GM23248 (cell line): ENCODE data around the gene NCCRP1. TPM values are rescaled to one million over a fixed set of nuclear protein-coding genes. Genes with fewer than 3 reads are reported as not detected.

ENCODE experiments used
- DNase-seq: peaks from one replicate; pipeline ENCODE4 v3.0.0-alpha.2; 2015
- H2AFZ ChIP-seq: fragments of 200-600 bp; sonication (generic); 2 replicates; pipeline ENCODE4 v1.6.1; 2016; ENCODE audit warnings: antibody characterized with exemption
- H3F3A ChIP-seq: fragments of 200-600 bp; sonication (generic); 2 replicates; pipeline ENCODE4 v1.6.1; 2016; ENCODE audit warnings: mild to moderate bottlenecking, antibody characterized with exemption, mixed run types; ENCODE audit not compliant: insufficient read depth
- H3K27ac ChIP-seq: fragments of 200-600 bp; sonication (generic); 2 replicates; pipeline ENCODE4 v1.5.1; 2016; ENCODE audit warnings: mild to moderate bottlenecking
- H3K27me3 ChIP-seq: fragments of 200-600 bp; sonication (generic); replicated peaks from 2 replicates; pipeline ENCODE4 v1.6.1; 2016; ENCODE audit warnings: mild to moderate bottlenecking; ENCODE audit not compliant: insufficient read depth
- H3K36me3 ChIP-seq: fragments of 200-600 bp; sonication (generic); 2 replicates; pipeline ENCODE4 v1.6.1; 2016; ENCODE audit warnings: low read depth, mild to moderate bottlenecking
- H3K4me1 ChIP-seq: fragments of 200-600 bp; sonication (generic); 2 replicates; pipeline ENCODE4 v1.6.1; 2016; ENCODE audit warnings: mild to moderate bottlenecking; ENCODE audit not compliant: insufficient read depth
- H3K4me2 ChIP-seq: fragments of 200-600 bp; sonication (generic); one replicate; pipeline ENCODE4 v1.6.1; 2016; ENCODE audit warnings: mild to moderate bottlenecking; ENCODE audit not compliant: unreplicated experiment
- H3K4me3 ChIP-seq: fragments of 200-600 bp; sonication (generic); 2 replicates; pipeline ENCODE4 v1.5.1; 2016; ENCODE audit warnings: mild to moderate bottlenecking
- H3K79me2 ChIP-seq: fragments of 200-600 bp; sonication (generic); 2 replicates; pipeline ENCODE4 v1.6.1; 2016; ENCODE audit warnings: mild to moderate bottlenecking; ENCODE audit not compliant: insufficient read depth
- H3K9ac ChIP-seq: fragments of 200-600 bp; sonication (generic); 2 replicates; pipeline ENCODE4 v1.6.1; 2016; ENCODE audit warnings: mild to moderate bottlenecking
- H3K9me2 ChIP-seq: fragments of 200-600 bp; sonication (generic); 2 replicates; pipeline ENCODE4 v1.6.1; 2016; ENCODE audit warnings: mixed run types, mild to moderate bottlenecking, moderate library complexity; ENCODE audit not compliant: insufficient read depth
- H3K9me3 ChIP-seq: fragments of 200-600 bp; sonication (generic); one replicate; pipeline ENCODE4 v1.6.1; 2017; ENCODE audit warnings: low read depth
- H4K20me1 ChIP-seq: fragments of 200-600 bp; sonication (generic); 2 replicates; pipeline ENCODE4 v1.6.0; 2016; ENCODE audit not compliant: insufficient read depth
- EZH2 ChIP-seq: fragments of 200-600 bp; sonication (generic); IDR thresholded peaks from 2 replicates; pipeline ENCODE4 v1.6.1; 2018; ENCODE audit warnings: antibody characterized with exemption, mild to moderate bottlenecking; ENCODE audit not compliant: insufficient read depth, poor library complexity, severe bottlenecking
- EZH2phosphoT487 ChIP-seq: fragments of 200-600 bp; sonication (generic); IDR thresholded peaks from 2 replicates; pipeline ENCODE4 v1.6.1; 2018; ENCODE audit warnings: antibody characterized with exemption, moderate library complexity, mild to moderate bottlenecking, low read depth; ENCODE audit not compliant: insufficient read depth
- WGBS, 2 experiments: methylation state at CpG; one replicate each; pipeline ENCODE4 v1.1.6; 2015 to 2017; ENCODE audit warnings: low lambda C conversion rate in 2 of 2, low coverage in 1 of 2; ENCODE audit errors: missing lambda C conversion rate in 2 of 2; 5-methylcytosine and 5-hydroxymethylcytosine counted together
- in situ Hi-C: fragments of 300-500 bp; cut with MboI; formaldehyde crosslinking; loops from 2 replicates; pipeline ENCODE4 v1.15.0; 2020
- polyA plus RNA-seq: library from polyadenylated mRNA; unstranded; fragments of >200 nt; fragmentation: Nextera tagmentation; extraction: Ambion mirVana; gene quantifications from 2 replicates; pipeline ENCODE4 v1.2.1, GENCODE V29; 2016
- total RNA-seq: library from RNA; depleted of rRNA; stranded (reverse); fragments of >200 nt; shearing (Covaris generic); gene quantifications from 2 replicates; pipeline ENCODE4 v1.2.3, GENCODE V29; 2014

The NCCRP1 gene
- total and polyA plus RNA-seq, 2 experiments from 2014 or later = not detected

- peaks cover 37% of the 10 kb centered on the region for H3K27me3 ChIP-seq
- H3K4me1 ChIP-seq = no peaks in the 10 kb centered on the region
- DNase-seq = no peak
- no peak within 1 kb of the TSS for H2AFZ ChIP-seq
- no peak within 1 kb of the TSS for H3K4me2 ChIP-seq
- no peak within 1 kb of the TSS for H3K4me3 ChIP-seq
- no peaks in the 10 kb centered on the region for H3K36me3 ChIP-seq
- H3K9ac ChIP-seq = no peak within 1 kb of the TSS
- no peaks in the 10 kb centered on the region for H3K9me3 ChIP-seq
- in situ Hi-C loops = no loop called here
- no peak for TF ChIP-seq EZH2phosphoT487
- peak; percentile 61 for TF ChIP-seq EZH2
- H3K79me2 ChIP-seq = no peaks in the 10 kb centered on the region
- no peak within 1 kb of the TSS for H3K27ac ChIP-seq
- H3F3A ChIP-seq = no peaks in the 10 kb centered on the region
- no peaks in the 10 kb centered on the region for H4K20me1 ChIP-seq
- WGBS, 2 experiments = 16 to 19% methylated on average over 43 to 52 of the region's 57 CpGs
- no peaks in the 10 kb centered on the region for H3K9me2 ChIP-seq
Measured at GRCh38 chr19:39203372-39204341, 6.9 kb downstream of the NCCRP1 start, which contains the start of gene SYCN. Gene SYCN (minus strand): TSS chr19:39204263. CDS start chr19:39204254, 9 bp downstream.

DNA sequence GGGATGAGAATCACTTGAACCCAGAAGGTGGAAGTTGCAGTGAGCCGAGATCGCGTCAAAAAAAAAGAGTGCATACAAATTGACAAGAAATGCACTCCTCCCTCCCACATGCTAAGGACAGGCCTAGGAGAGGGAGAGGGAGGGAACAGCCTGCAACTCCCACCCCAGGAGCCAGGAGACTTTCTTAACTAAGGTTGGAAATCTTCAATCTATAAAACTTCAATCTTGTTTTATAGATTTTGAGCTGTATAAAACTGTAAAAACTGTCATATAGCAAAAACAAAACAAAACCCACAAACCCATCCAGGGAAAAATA, 8.6 kb downstream of the NCCRP1 start:
- no peaks in the 10 kb centered on the region for H3K9me3 ChIP-seq
- no peak overlapping the region for H3K27ac ChIP-seq
- no peaks in the 10 kb centered on the region for H3K36me3 ChIP-seq
- TF ChIP-seq EZH2 = no peak
- no peak for TF ChIP-seq EZH2phosphoT487
- no peak overlapping the region for H3K4me3 ChIP-seq
- no peak for DNase-seq
- WGBS, 2 experiments = 61 to 83% methylated on average over 3 of the region's 3 CpGs
- H3K4me1 ChIP-seq = no peaks in the 10 kb centered on the region
- H3F3A ChIP-seq = no peaks in the 10 kb centered on the region
- H2AFZ ChIP-seq = no peak overlapping the region
- no peak overlapping the region for H3K9ac ChIP-seq
- H4K20me1 ChIP-seq = no peaks in the 10 kb centered on the region
- no peak overlapping the region for H3K4me2 ChIP-seq
- in situ Hi-C loops = no loop called here
- no peaks in the 10 kb centered on the region for H3K9me2 ChIP-seq
- peaks cover 43% of the 10 kb centered on the region for H3K27me3 ChIP-seq
- H3K79me2 ChIP-seq = no peaks in the 10 kb centered on the region

DNA sequence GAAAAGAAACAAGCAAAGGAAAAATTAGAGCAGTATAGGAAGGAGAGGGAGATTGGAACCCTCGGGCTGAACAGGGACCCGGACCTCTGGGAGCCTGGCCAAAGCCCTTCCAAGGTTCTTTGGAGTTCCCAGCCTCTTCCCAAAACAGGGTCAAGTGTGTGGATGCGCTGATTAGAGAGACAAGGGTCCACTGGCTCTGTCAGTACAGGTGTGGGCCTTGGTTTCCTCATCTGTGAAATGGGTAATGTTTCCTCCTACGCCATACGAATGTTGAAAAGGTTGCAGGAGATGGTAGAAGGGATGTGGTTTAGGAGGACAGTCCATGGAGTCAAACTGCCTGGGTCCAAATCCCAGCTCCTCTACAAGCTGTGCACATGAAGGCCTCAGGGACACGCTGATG, 9.4 kb downstream of the NCCRP1 start:
- TF ChIP-seq EZH2 (no peak), EZH2phosphoT487 (no peak)
- Histone ChIP-seq H3K79me2 (no peaks in the 10 kb centered on the region), H3K4me1 (no peaks in the 10 kb centered on the region), H3K36me3 (no peaks in the 10 kb centered on the region), H3K9me2 (no peaks in the 10 kb centered on the region), H3K27me3 (peaks cover 42% of the 10 kb centered on the region), H3K27ac (no peak overlapping the region), H3F3A (no peaks in the 10 kb centered on the region), H3K9me3 (no peaks in the 10 kb centered on the region), H3K4me2 (no peak overlapping the region), H3K9ac (no peak overlapping the region), H3K4me3 (no peak overlapping the region), H4K20me1 (no peaks in the 10 kb centered on the region), H2AFZ (no peak overlapping the region)
- in situ Hi-C loops = no loop called here
- DNase-seq = no peak
- 60 to 64% methylated on average over 6 of the region's 6 CpGs for WGBS, 2 experiments

DNA sequence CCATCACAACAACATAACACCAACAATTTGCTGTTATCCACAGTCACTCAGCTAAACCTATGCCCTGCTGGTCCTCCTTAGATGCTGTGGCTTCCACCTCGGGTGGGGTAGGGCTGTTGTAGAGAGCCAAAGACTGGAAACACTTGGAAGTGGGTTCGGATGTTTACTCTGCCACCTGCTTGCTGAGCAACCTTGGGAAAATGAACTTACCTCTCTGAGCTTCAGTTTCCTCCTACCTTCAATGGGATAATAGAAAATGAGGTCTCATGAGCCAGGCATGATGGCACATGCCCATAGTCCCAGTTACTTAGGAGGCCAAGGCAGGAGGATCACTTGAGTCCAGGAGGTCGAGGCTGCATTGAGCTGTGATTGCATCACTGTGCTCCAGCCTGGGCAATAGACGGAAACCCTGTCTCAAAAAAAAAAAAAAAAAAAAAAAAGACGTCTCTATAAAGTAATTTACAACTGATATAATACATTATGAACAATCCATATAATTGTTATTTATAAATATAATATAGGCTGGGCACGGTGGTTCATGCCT, 10.6 kb downstream of the NCCRP1 start:
- WGBS, 2 experiments = 43 to 45% methylated on average over 6 of the region's 6 CpGs
- no peak for DNase-seq
- Histone ChIP-seq H3K4me3 (no peak overlapping the region), H3K27ac (no peak overlapping the region), H2AFZ (no peak overlapping the region), H3K4me2 (no peak overlapping the region), H3K27me3 (peaks cover 30% of the 10 kb centered on the region), H3F3A (no peaks in the 10 kb centered on the region), H3K4me1 (no peaks in the 10 kb centered on the region), H3K36me3 (no peaks in the 10 kb centered on the region), H4K20me1 (no peaks in the 10 kb centered on the region), H3K9me3 (no peaks in the 10 kb centered on the region), H3K9ac (no peak overlapping the region), H3K79me2 (no peaks in the 10 kb centered on the region), H3K9me2 (no peaks in the 10 kb centered on the region)
- in situ Hi-C loops = no loop called here
- TF ChIP-seq EZH2 = no peak
- TF ChIP-seq EZH2phosphoT487 = no peak
